Endothelial cell (in vitro differentiated cells): Measurements from ENCODE around the gene GABBR2. TPM values are rescaled to one million over a fixed set of nuclear protein-coding genes. Genes with fewer than 3 reads are reported as not detected.

Experiments used
- DNase-seq: peaks from one replicate; pipeline ENCODE4 v3.0.0; 2021; ENCODE audit warnings: low spot score
- H3K27ac Mint-ChIP-seq: one replicate; pipeline ENCODE4 v1.8.0; 2021; ENCODE audit warnings: mixed read lengths, inconsistent platforms; ENCODE audit not compliant: unreplicated experiment
- H3K27me3 Mint-ChIP-seq: one replicate; pipeline ENCODE4 v1.8.0; 2021; ENCODE audit warnings: mild to moderate bottlenecking, moderate library complexity, mixed read lengths, inconsistent platforms; ENCODE audit not compliant: unreplicated experiment
- H3K36me3 Mint-ChIP-seq: one replicate; pipeline ENCODE4 v1.8.0; 2021; ENCODE audit warnings: mild to moderate bottlenecking, low read depth, mixed read lengths, inconsistent platforms; ENCODE audit not compliant: unreplicated experiment
- H3K4me1 Mint-ChIP-seq: one replicate; pipeline ENCODE4 v1.8.0; 2021; ENCODE audit warnings: mild to moderate bottlenecking, mixed read lengths, inconsistent platforms; ENCODE audit not compliant: unreplicated experiment
- H3K4me3 Mint-ChIP-seq: one replicate; pipeline ENCODE4 v1.8.0; 2021; ENCODE audit warnings: mild to moderate bottlenecking, mixed read lengths, inconsistent platforms; ENCODE audit not compliant: unreplicated experiment
- H3K9me3 Mint-ChIP-seq: one replicate; pipeline ENCODE4 v1.8.0; 2021; ENCODE audit warnings: mixed read lengths, inconsistent platforms; ENCODE audit not compliant: unreplicated experiment
- total RNA-seq: library from RNA; stranded (reverse); fragmentation: NEBNext Ultra II Directional; extraction: Animal tissue kit (Norgen Biotek cat#: 25700); gene quantifications from one replicate; pipeline ENCODE4 v1.2.1, GENCODE V29; 2021; ENCODE audit not compliant: unreplicated experiment
- TF ChIP-seq, protein P1 (sequence below): fragments of 200-600 bp; sonication (generic); IDR thresholded peaks from one replicate; pipeline ENCODE4 v1.5.0; 2021; ENCODE audit warnings: antibody characterized with exemption; ENCODE audit not compliant: unreplicated experiment

GABBR2 gene
- total RNA-seq, 1 donor from 2014 or later: 0.46 TPM

DNA sequence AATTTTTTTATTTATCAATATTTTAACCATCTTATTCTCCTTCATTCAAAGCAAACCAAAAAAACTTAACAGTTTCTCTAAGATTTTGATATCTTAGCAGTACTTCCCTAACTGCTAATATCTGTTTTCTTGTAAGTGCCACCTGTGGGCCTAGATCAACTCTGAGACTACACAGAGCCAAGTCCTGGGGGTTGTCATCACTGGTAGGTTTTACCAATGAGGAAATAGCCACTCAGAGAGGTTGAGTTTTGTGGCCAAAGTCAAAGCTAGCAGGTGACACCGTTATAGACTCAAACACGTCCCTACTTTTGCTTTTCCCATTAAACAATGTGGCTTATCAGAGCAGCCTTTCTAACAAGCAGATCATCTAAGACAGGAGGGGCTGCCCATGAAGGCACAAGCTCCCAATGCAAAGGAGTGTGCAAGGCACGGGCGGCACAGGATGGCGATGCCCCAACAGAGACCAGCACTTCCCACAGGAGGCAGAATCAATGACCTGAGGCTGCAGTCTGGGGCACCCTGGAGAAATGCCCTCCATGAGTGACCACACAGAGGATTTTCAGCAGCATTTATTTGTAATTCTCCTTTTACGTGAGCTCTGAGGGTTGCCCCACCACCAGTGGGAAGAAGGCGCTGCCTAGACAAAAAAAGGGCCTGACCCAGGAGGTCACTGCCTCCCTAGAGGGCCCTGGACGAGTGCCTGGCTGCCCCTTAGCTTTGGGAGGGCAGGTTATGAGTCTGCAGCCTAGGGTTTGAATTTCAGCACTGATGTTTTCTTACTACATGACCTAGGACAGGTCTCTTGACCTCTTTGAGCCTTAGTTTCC lies 460.7 kb downstream of the GABBR2 start:
- Mint-ChIP-seq H3K4me1 (peaks cover 4% of the 10 kb centered on the region), H3K27ac (no peak overlapping the region), H3K9me3 (no peaks in the 10 kb centered on the region), H3K27me3 (peaks cover 1% of the 10 kb centered on the region), H3K4me3 (no peak overlapping the region), H3K36me3 (no peaks in the 10 kb centered on the region)
- DNase-seq: no peak
- TF ChIP-seq, protein P1, sequence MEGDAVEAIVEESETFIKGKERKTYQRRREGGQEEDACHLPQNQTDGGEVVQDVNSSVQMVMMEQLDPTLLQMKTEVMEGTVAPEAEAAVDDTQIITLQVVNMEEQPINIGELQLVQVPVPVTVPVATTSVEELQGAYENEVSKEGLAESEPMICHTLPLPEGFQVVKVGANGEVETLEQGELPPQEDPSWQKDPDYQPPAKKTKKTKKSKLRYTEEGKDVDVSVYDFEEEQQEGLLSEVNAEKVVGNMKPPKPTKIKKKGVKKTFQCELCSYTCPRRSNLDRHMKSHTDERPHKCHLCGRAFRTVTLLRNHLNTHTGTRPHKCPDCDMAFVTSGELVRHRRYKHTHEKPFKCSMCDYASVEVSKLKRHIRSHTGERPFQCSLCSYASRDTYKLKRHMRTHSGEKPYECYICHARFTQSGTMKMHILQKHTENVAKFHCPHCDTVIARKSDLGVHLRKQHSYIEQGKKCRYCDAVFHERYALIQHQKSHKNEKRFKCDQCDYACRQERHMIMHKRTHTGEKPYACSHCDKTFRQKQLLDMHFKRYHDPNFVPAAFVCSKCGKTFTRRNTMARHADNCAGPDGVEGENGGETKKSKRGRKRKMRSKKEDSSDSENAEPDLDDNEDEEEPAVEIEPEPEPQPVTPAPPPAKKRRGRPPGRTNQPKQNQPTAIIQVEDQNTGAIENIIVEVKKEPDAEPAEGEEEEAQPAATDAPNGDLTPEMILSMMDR: no peak

DNA sequence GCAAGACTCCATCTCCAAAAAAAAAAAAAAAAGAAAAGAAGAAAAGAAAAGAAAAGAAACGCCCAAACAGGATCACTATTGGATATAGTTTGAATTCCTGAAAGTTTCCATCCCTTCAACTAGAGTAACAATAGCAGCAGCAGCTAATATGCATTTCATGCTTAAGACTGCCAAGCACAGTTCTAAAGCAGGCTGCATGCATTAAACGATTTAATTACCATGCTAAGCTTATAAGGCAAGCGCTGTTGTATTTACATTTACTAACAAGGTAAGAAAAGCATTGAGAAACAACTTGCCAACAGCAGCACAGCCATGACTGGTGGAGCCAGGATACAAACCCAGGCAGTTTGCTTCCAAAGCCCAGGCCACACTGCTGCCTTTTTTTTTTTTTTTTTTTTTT lies 466.3 kb downstream of the GABBR2 start:
- no peaks in the 10 kb centered on the region for H3K9me3 Mint-ChIP-seq
- H3K27me3 Mint-ChIP-seq: no peaks in the 10 kb centered on the region
- no peak overlapping the region for H3K4me3 Mint-ChIP-seq
- H3K36me3 Mint-ChIP-seq: no peaks in the 10 kb centered on the region
- no peaks in the 10 kb centered on the region for H3K4me1 Mint-ChIP-seq
- no peak overlapping the region for H3K27ac Mint-ChIP-seq
- no peak for DNase-seq
- TF ChIP-seq, protein P1: no peak

DNA sequence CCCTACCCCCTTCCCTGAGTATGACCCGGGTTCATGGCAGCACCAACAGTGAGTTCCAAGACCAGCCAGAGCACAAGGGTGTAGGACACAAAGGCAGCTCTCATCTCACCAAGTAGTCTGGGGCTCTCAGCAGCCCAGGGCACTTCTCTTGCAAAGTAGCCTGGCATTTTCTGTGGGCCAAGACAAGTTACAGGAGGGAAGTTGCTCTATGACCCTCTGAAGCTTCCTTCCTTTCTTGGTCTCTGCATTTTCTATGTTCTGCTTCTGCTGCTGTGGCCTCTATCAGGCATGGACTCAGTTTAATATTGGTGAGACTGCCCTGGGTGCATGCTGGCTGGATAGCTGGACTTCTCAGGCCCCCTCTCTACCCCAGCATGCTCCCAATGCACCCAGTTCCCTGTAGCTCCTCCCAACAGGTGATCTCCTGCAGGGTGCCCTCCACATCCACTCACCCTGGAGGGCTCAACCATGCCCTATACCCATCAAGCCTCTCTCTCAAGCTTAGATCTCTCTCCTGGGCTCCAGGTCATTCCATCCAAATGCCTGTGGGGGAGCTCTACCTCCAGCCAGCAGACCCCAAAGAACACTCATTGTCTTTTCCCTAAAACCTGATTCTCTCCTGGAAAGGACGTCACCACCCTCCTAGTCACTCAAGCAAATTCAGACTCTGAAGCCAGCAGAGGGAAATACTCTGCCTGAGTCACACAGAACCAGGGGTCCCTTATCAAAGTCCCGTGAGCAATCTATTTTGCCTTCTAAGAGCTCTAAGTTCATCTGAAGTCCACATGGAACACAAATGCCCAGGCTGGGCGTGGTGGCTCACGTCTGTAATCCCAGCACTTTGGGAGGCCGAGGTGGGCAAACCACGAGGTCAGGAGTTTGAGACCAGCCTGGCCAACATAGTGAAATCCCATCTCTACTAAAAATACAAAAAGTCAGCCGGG lies 467.1 kb downstream of the GABBR2 start:
- Mint-ChIP-seq H3K4me1 (no peaks in the 10 kb centered on the region), H3K27me3 (no peaks in the 10 kb centered on the region), H3K27ac (no peak overlapping the region), H3K4me3 (no peak overlapping the region), H3K9me3 (no peaks in the 10 kb centered on the region), H3K36me3 (no peaks in the 10 kb centered on the region)
- TF ChIP-seq, protein P1: no peak
- DNase-seq: no peak

DNA sequence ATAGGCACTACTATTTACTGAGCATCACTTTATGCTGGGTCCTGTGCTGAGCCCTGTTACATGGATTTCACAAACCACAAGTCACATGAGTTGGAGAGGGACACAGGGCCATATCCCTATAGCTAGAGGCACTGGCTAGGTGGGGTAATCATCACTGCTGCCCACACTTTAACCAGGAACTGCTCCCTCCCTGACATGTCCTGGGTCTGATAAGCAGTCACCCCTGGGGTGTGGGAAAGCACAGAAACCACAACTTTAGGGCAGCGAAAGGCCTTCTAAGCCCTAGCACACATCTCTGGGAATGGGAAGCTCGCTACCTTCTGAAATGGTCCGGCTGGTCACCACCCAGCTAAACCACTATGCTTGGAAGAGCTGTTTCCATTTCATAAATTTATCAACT lies 468.3 kb downstream of the GABBR2 start:
- Mint-ChIP-seq H3K27ac (no peak overlapping the region), H3K27me3 (no peaks in the 10 kb centered on the region), H3K36me3 (no peaks in the 10 kb centered on the region), H3K4me3 (no peak overlapping the region), H3K4me1 (no peaks in the 10 kb centered on the region), H3K9me3 (no peaks in the 10 kb centered on the region)
- DNase-seq: no peak
- TF ChIP-seq, protein P1: no peak

Other genes with a start within 250 kb of the GABBR2 start
- gene ANKS6, start 87.6 kb upstream of the GABBR2 start, total RNA-seq: 17.2 TPM
- 1.7 TPM for gene GALNT12, start 98.7 kb upstream of the GABBR2 start, total RNA-seq
- 24.0 TPM for gene COL15A1, start 235.0 kb upstream of the GABBR2 start, total RNA-seq